OCI-LY1 (cell line): ENCODE data around the gene RNASE4.

Experiments used
- H2AFZ ChIP-seq: fragments of 200-600 bp; sonication (generic), shearing (Covaris generic); 2 replicates; pipeline ENCODE4 v1.6.0; 2014; ENCODE audit warnings: antibody characterized with exemption, mild to moderate bottlenecking, low read length
- H3F3A ChIP-seq: fragments of 200-600 bp; sonication (generic), shearing (Covaris generic); 2 replicates; pipeline ENCODE4 v1.6.0; 2014; ENCODE audit warnings: mild to moderate bottlenecking, antibody characterized with exemption, low read length, moderate library complexity; ENCODE audit not compliant: insufficient read depth
- H3K27ac ChIP-seq: fragments of 200-600 bp; sonication (generic); 2 replicates; pipeline ENCODE4 v1.5.1; 2014; ENCODE audit warnings: low read length, mixed run types, mild to moderate bottlenecking, low read depth; ENCODE audit not compliant: poor library complexity, severe bottlenecking
- H3K27me3 ChIP-seq: fragments of 200-600 bp; sonication (generic); 2 replicates; pipeline ENCODE4 v1.6.0; 2014; ENCODE audit warnings: antibody characterized with exemption, mild to moderate bottlenecking, low read length, moderate library complexity; ENCODE audit not compliant: insufficient read depth
- H3K36me3 ChIP-seq: fragments of 200-600 bp; sonication (generic); 2 replicates; pipeline ENCODE4 v1.6.1; 2014; ENCODE audit warnings: mild to moderate bottlenecking, antibody characterized with exemption, low read length, moderate library complexity, mixed read lengths; ENCODE audit not compliant: insufficient read depth
- H3K4me1 ChIP-seq: fragments of 200-600 bp; sonication (generic); 2 replicates; pipeline ENCODE4 v1.5.1; 2014; ENCODE audit warnings: mild to moderate bottlenecking, low read length, moderate library complexity; ENCODE audit not compliant: insufficient read depth, severe bottlenecking
- H3K4me2 ChIP-seq: fragments of 200-600 bp; sonication (generic), shearing (Covaris generic); 2 replicates; pipeline ENCODE4 v1.6.1; 2014; ENCODE audit warnings: low read length
- H3K4me3 ChIP-seq: fragments of 200-600 bp; sonication (generic); 2 replicates; pipeline ENCODE4 v1.5.1; 2014; ENCODE audit warnings: low read length, low read depth, mild to moderate bottlenecking, mixed read lengths; ENCODE audit not compliant: poor library complexity, severe bottlenecking
- H3K79me2 ChIP-seq: fragments of 200-600 bp; shearing (Covaris generic); 2 replicates; pipeline ENCODE4 v1.6.1; 2016; ENCODE audit warnings: mixed run types, low read length, mixed read lengths; ENCODE audit not compliant: insufficient read depth
- H3K9ac ChIP-seq: fragments of 200-600 bp; sonication (generic), shearing (Covaris generic); 2 replicates; pipeline ENCODE4 v1.6.1; 2014; ENCODE audit warnings: mild to moderate bottlenecking, low read length, mixed read lengths
- H3K9me2 ChIP-seq: fragments of 200-600 bp; sonication (generic), shearing (Covaris generic); 2 replicates; pipeline ENCODE4 v1.6.1; 2014; ENCODE audit warnings: low read depth, mild to moderate bottlenecking, low read length, mixed read lengths
- H3K9me3 ChIP-seq: fragments of 200-600 bp; shearing (Covaris generic); 2 replicates; pipeline ENCODE4 v1.6.1; 2014; ENCODE audit warnings: low read length, mixed read lengths
- H4K20me1 ChIP-seq: fragments of 200-600 bp; sonication (generic), shearing (Covaris generic); 2 replicates; pipeline ENCODE4 v1.6.0; 2016; ENCODE audit warnings: mild to moderate bottlenecking, low read length; ENCODE audit not compliant: insufficient read depth
- EZH2 ChIP-seq: fragments of 200-600 bp; sonication (generic), shearing (Covaris generic); IDR thresholded peaks from 2 replicates; pipeline ENCODE4 v1.8.0; 2017; ENCODE audit warnings: borderline replicate concordance, mixed run types, mild to moderate bottlenecking, antibody characterized with exemption, low read length, moderate library complexity, mixed read lengths
- TF ChIP-seq, protein P1 (sequence below): fragments of 200-600 bp; sonication (generic), shearing (Covaris generic); IDR thresholded peaks from 2 replicates; pipeline ENCODE4 v1.5.1; 2017; ENCODE audit warnings: mild to moderate bottlenecking, antibody characterized with exemption, low read length, moderate library complexity, mixed read lengths

The RNASE4 gene

DNA sequence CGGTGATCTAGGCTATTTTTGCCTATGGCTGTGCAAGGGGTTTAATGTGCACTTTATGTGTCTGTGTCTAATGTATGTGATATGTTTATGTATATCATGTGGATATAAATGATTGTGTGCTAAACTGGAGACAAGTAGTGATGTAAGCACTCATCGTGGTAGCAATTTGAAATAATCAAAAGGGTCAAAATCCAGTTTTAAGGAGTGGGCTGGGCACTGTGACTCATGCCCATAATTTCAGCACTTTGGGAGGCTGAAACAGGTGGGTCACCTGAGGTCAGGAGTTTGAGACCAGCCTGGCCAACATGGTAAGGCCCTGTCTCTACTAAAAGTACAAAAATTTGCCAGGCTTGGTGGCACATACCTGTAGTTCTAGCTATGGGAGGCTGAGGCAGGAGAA lies 64.1 kb downstream of the RNASE4 start:
- Histone ChIP-seq H4K20me1 (no peaks in the 10 kb centered on the region), H2AFZ (no peak overlapping the region), H3K36me3 (no peaks in the 10 kb centered on the region), H3K27ac (no peak overlapping the region), H3K4me3 (no peak overlapping the region), H3K9me2 (no peaks in the 10 kb centered on the region), H3K27me3 (no peaks in the 10 kb centered on the region), H3K4me1 (no peaks in the 10 kb centered on the region), H3F3A (no peaks in the 10 kb centered on the region), H3K4me2 (no peak overlapping the region), H3K9me3 (no peaks in the 10 kb centered on the region), H3K9ac (no peak overlapping the region), H3K79me2 (no peaks in the 10 kb centered on the region)
- TF ChIP-seq, protein P1, sequence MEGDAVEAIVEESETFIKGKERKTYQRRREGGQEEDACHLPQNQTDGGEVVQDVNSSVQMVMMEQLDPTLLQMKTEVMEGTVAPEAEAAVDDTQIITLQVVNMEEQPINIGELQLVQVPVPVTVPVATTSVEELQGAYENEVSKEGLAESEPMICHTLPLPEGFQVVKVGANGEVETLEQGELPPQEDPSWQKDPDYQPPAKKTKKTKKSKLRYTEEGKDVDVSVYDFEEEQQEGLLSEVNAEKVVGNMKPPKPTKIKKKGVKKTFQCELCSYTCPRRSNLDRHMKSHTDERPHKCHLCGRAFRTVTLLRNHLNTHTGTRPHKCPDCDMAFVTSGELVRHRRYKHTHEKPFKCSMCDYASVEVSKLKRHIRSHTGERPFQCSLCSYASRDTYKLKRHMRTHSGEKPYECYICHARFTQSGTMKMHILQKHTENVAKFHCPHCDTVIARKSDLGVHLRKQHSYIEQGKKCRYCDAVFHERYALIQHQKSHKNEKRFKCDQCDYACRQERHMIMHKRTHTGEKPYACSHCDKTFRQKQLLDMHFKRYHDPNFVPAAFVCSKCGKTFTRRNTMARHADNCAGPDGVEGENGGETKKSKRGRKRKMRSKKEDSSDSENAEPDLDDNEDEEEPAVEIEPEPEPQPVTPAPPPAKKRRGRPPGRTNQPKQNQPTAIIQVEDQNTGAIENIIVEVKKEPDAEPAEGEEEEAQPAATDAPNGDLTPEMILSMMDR = no peak
- no peak for TF ChIP-seq EZH2

DNA sequence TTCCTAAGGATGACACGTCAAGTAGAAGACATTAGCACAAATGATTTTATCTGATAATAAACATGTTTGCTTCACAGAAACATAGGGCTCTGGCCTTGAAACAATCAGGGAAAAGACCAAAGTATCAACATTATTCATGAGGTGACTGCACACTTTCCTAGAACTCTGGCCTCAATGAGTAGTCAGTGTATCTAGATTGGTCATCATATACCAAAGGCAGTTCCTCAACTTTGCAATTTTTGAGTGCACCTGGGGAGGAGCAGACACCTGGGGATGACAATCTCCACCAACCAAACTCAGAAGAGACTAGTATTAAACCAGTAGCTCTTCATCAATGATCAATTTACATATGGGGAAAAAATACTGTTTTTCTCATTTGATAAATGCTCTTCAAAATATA lies 65.8 kb downstream of the RNASE4 start:
- no peaks in the 10 kb centered on the region for H3K79me2 ChIP-seq

More for the DNA sequence above, 65.8 kb downstream of the RNASE4 start:
- no peaks in the 10 kb centered on the region for H3K9me2 ChIP-seq
- H3K4me1 ChIP-seq = no peaks in the 10 kb centered on the region
- no peaks in the 10 kb centered on the region for H3K36me3 ChIP-seq
- H3F3A ChIP-seq = no peaks in the 10 kb centered on the region
- no peaks in the 10 kb centered on the region for H4K20me1 ChIP-seq
- no peaks in the 10 kb centered on the region for H3K9me3 ChIP-seq
- no peak overlapping the region for H3K27ac ChIP-seq
- no peak overlapping the region for H2AFZ ChIP-seq
- no peaks in the 10 kb centered on the region for H3K27me3 ChIP-seq
- TF ChIP-seq, protein P1 = no peak
- TF ChIP-seq EZH2 = no peak
- H3K4me2 ChIP-seq = no peak overlapping the region
- no peak overlapping the region for H3K4me3 ChIP-seq
- H3K9ac ChIP-seq = no peak overlapping the region
